ENCODE measurements around the gene BCL10.
A peak's percentile ranks its signal among the peaks of the same experiment; 100 is the strongest.

The BCL10 gene
- total RNA-seq = 37.5 to 55.3 (median 45.9) reads per million in 4 experiments

DNA sequence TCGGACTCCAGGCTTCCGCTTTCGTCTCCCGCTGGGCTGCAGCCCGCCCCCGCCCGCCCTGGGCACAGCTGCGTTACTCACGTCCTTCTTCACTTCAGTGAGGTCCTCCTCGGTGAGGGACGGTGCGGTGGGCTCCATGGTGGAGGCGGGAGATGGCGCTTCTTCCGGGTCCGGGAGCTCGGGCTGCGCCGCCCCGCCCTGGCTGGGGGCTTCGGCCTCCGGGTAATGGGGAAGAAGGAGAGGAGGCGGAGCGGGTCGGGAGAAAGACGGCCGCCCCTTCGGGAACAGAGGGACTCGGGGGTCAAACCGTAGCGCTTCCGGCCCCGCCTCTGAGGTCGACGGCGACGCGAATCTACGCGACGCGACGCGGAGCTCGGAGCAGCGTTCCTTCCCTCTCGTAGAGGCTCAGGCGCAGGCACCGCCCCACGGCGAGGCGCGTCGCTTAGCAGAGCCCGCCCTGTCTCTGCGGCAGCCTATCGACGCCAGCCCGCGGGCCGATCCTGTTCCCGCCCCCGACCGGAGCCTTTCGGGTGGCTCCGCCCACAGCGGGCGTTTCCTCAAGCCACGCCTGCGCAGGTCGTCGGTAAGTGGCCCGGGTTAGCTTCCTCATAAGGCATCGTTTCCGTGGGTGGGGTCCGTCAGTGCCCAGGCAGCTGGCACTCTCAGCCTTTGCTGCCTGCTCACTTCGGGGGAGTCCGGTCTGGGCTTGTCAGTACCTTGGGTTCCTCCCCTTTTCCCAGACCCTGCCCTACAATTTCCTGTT, at the start of gene BCL10:
Gene BCL10, minus strand, starts transcription at position 418 of the 763 bp plus-strand sequence. Its CDS starts 280 bp downstream, at position 138.
- peak; percentile 95 for DNase-seq

DNA sequence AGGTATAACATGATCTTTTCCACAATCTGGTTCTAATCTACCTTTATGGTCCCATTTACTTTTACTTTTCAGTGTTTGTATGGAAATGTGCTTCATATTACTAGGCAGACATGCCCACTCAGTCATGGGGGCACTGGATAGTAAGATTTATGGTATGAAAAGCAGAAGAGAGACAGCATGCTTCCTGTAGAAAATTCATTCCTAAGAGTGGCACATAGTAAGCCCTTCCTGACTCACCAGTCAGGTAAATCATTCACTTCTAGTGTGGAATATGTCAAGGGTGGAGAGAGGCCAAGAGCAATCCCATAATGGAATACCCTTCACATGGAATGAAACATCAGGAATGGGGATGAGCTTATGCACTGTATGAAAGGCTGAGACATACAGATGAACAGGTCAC, 49.5 kb upstream of the BCL10 start:
- DNase-seq = no peak

DNA sequence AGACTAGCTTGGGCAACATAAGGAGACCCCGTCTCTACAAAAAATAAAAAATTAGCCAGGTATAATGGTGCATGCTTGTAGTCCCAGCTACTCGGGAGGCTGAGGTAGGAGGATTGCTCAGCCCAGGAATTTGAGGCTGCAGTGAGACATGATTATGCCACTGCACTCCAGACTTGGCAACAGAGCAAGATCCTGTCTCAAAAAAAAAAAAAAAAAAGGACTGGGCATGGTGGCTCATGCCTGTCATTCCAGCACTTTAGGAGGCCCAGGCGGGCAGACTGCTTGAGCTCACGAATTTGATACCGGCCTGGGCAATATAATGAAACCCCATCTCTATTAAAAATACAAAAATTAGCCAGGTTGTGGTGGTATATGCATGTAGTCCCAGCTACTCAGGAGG, 47.3 kb upstream of the BCL10 start:
- DNase-seq = no peak

DNA sequence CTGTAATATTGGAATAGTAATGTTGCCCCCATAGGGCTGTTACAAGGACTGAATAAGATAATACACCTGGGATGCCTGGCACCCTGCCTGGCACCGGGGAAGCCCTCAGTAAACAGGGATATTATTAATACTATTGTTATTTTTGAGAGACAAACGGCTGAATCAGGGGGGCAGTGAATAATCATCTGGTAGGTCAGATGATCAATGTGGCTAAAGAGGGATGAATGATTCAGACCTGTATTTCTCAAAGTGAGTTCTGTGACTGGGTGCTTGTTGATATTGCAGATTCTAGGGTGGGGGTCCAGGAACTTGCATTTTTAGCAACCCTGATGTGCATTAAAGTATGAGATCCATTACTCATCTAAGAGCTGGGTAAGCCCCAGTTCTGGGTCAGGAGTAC, 46.2 kb upstream of the BCL10 start:
- DNase-seq = no peak

DNA sequence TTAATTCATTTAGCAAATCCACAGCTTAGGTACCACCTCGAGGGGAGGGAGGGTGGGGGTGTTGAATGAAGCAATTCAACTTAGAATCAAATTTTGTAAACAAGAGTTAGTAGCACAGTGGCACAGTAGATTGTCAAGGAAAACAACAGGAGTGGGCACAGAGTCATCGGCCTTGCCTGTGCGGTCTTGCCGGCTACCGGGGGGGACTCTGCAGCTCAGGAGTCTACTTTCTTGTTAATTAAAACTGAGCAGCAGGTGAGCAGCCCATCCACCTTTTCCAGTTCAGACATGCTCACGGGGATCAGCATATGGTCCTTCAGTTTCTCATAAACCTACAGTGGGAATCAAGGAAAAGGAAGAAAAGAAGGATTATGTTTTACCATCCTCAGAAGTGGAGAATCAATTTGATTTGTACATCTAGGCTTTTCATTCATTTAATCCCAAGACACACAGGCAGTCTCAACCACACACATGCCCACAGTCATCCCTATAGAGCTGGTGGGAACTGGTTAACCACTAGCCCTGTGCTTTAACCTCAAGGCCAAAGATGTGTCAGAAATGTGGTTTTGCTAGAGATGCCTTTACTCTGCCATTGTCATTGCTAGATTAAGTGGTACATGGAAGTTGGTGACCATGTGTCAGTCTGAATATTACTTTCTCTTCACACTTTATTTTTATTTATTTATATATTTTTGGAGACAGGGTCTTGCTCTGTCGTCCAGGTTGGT, 45.0 kb upstream of the BCL10 start:
- DNase-seq = no peak

DNA sequence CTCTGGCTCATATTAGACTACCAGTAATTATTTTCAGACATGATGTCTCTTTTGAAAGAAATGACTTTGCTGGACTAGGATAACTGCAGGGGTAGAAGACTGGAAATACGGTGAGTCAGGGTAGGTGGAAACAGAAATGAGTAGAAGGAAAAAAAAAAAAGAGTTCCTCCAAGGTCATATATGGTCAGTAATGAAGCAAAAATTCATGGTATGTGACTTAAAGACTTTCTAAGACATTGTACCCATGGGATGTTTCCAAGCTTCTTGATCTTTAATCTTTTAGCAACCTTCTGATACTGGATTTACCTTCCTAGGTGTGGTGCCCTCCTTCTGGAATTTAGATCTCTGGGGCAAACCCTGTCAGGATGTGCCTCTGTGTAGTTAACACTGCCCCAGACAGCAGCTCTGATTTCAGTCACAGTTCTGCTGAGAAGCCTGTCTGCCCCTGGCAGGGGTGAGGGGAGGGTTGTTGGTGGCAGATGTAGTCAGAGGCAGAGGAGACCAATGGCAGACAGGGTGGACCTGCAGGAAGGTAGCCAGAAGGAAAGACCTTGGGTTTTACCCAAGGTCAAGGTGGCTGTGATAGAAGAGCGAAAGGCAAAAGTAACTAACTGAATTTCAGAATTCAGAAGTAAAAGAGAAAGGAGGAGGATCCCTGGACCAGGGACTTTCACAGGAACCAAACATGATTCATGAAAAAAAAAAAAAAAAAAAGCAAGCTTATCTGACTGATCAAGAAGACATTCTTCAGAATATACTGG, 44.1 kb upstream of the BCL10 start:
- no peak for DNase-seq

DNA sequence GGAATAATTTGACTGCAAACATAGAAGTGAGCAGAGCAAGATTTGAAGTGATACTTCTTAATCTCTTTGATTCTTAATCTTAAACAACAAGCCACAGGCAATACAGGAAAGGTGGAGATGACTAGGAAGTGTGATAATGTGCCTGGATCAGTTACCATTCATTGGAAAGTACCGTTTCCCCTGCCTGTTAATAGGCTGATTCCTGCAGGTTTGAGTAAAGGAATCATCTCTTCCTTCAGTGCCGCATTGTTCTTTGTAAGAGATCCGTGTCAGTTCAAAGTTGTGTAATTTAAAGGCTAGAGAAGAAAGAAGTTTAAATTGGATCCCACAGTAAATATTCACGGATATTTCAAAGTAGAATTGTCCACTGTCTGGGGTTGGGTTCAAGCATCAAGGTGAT, 43.5 kb upstream of the BCL10 start:
- DNase-seq = no peak

DNA sequence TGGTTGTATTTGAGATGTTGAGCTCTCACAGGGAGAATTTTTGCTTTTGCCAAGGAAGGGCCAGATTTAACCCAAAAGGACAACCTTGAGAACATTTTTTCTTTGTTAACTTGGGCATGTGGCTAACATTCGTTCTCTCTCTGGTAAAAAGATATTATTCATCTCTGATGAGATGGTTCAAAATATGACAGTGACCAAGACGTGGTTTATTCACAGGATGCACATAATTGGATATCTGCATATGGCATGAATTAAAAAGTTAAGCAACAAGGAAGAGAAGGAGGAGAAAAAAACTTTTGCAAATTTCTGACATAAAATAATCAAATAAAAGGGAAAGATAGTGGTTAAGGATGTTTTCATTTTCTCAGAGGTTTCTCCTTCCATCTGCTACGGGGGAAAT, 43.1 kb upstream of the BCL10 start:
- DNase-seq = no peak

DNA sequence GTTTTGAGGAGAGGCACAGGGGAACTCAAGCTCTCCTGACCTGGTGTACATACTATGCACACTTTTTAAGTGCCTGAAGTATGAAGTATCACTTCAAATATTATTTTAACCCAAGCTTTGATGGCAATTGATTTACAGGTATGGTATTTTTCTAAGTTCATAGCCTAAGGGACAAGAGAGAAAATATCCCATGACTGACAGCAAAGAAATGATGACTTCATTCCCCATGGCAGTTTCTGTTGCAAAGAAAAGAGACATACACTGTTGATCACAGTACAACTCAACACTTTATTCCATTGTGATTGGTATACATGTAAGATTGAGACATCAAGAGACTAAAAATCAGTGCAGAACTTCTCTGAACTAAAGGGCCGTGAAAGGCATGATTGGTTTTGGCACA, 41.8 kb upstream of the BCL10 start:
- DNase-seq = no peak

DNA sequence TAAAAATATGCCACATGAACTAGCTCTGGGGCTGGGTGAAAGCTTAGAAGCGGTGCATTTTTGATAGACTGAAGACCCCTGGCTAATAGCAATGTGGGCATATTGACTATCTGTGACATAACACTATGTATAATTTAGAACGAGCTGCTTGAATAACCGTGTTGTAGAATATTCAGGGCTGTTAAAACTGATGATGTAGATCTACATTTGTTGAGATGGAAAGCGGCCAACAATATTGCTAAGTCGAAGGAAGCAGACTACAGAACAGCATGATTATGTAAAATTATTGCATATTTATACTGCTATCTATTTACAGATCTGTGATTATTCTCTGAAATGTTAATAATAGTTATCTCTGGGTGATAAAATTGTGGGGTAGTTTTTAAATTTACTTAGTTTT, 41.1 kb upstream of the BCL10 start:
- no peak for DNase-seq

DNA sequence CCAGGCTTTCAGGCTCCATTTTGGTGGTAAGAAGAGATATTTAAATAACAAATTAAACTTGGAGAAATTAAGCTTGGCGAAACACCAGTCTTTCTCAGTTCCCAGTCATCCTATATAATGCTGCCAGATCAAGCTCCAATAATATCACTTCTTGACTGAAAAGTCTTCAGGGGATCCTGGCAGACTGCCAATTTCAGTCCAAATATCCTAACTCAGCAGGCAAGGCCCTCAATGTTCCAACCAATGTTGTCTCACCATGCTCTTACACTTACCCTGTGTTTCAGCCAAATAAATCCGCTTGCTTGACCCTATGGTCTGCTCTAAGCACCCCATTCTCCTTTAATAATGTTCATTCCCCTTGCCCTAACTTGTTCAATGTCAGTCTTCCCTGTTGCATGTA, 39.9 kb upstream of the BCL10 start:
- no peak for DNase-seq

DNA sequence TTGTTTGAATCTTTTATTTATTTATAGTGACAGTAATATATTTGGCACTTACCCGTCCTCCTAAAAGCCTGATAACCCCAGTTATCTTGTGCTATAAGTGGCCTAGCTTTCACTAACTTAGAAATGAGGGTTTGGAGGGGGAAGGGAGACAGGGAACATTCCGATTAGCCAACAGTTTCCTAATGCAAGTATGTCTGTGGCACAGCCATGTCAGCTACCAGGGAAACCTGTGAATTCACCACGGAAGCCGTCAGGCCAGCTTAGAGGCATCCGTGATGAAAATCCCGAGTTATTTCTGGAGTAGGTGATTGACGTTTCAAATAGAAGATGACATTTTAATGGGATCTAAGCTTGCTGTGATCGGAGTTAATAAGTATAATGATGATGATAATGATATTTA, 39.4 kb upstream of the BCL10 start:
- DNase-seq = no peak

DNA sequence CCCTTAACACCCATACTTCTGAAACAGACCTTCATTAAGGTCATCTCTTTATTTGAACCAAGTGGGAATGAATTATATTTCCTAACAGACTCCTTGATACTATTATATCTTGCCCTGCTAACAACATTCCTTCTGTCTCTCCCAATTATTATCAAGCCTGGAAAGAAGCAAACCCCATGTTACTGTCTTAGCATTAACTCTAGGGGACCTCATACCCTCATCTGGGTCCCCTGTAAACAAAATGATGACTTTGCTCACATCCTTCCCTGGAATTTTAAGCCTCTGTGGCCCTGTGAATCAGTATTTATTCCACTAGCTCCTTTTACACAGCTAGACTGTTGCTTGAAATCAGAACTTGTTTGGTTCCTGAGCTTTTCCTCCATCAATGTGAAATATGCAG, 38.3 kb upstream of the BCL10 start:
- no peak for DNase-seq

DNA sequence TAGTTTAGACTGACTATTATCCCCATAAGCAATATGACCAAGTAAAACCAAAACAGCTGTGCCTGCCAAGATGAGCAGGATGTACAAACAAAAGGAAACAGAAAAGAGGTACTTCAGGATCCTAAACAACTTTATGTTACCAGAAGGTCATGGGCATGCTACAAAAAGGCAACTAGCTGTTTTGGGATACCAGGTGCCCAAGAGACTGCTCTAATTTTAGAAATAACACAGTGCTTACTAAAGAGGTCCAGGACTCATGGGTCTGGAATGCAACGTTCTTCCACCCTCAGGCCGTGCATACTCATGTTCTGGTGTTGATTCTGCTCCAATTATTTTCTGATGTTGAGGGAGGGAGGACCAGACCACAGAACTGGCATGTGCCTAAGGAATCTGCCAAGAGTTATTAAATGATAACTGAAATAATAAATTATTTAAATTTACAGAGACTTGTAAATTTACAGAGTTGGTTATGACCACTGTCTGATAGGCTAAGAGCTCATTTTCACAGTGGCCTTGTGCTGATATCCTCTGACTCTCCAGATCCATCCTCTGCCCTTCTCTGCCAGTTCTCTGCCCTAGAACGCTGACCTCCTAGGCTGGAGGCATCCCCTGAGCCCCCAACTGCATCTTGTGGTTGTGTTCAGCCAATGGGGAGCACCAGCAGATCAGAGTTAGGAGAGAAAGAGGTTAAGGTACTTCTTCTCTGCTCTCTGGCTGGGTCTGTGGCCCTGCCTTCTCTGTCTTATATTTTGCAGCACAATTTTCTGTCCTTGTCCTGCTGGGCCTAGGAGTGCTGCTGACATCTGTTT, 37.7 kb upstream of the BCL10 start:
- DNase-seq = no peak

DNA sequence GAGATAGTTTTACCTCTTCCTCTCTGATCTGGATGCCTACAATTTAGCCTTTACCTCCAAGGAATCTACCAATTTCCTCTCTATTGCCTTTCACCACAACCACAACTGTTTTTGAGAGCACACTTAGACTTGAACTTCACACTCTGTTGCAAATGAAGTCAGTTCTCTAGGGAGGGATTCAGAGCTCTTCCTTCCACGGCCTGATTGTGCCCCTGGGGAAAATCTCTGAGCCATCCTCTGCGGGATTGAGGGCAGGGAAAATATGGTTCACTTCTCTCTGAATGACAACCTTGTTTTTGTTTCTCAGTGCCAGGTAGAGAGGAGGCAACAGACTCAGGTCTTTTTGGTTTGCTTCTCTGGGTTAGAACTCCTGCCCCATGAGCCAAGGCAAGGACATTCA, 35.4 kb upstream of the BCL10 start:
- no peak for DNase-seq

DNA sequence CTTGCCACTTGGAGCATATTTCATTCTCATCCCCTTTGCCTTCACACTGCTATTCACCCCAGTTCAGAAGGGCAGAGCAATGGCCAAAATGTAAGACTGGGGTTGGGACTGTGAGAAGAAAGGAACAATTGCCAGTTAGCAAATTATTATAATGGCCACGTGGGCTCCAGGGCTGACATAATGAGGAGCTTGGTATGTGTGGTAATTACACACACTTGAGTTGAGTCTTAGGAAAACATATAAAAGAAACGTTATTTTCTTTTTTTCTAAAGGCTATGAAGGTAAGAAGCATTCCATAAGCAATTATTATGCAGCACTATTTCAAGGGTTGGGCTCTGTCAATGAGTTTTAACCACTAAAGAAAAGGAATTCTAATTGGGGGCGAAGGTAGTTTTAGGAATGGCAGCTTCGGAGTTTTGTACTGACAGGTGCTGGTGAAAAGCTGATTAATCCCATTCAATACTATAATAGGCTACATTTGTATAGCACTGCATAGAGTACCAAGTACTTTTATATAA, 32.5 kb upstream of the BCL10 start:
- DNase-seq = no peak

DNA sequence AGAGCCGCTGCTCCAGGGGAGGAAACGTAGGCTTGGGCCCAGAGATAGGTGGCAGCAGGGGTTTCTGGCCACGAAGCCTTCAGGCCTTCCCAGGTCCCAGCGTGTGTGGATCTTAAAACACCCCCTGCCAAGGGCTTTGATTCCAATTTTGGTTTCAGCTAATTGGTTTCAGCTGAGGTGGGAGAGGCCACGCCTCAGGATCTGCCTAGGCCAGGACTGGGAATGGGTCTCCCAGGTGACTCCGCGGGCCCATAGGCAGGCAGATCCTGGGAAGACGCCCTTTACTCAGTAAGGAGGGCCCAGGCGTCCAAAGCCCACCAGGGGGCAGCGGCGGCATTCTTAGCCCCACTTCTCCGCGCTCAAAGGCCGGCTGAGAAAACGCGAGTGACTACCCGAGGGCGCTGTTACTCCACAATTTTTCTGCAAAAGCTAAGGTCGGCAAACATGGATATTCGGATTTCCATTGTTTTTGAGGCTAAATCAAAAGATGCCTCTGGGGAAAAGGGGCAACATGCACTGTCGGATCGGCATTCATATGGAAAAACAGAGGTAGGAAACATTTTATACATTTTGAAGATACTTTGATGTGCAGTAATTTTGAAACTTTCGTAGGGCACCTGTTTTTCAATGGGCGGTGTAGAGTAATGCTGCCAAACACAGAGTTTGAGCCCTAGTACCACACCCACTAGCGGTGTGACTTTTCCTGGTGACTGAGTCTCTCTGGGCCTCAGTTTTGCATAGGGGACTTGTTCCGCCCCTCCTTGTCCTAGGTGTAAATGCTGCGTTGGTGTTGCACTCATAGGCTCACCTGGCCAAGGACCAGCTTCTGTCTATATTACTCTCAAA, 31.8 kb upstream of the BCL10 start:
- peak; percentile 24 for DNase-seq

DNA sequence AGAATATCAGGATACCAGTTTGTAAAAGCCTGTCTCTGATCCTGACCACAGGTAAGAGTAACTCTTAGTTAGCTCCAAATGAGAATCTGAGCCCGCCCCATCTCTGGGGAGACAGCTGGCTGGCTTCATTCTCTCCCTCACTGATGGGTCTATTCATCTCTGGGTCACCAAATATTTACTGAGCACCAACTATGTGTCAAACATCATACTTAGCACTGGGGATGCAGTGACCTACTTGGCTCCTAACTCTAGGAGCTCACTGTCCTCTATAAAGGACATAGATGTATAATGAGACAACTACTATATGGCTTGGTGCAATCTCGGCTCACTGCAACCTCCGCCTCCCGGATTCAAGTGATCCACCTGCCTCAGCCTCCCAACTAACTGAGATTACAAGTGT, 29.8 kb upstream of the BCL10 start:
- no peak for DNase-seq

DNA sequence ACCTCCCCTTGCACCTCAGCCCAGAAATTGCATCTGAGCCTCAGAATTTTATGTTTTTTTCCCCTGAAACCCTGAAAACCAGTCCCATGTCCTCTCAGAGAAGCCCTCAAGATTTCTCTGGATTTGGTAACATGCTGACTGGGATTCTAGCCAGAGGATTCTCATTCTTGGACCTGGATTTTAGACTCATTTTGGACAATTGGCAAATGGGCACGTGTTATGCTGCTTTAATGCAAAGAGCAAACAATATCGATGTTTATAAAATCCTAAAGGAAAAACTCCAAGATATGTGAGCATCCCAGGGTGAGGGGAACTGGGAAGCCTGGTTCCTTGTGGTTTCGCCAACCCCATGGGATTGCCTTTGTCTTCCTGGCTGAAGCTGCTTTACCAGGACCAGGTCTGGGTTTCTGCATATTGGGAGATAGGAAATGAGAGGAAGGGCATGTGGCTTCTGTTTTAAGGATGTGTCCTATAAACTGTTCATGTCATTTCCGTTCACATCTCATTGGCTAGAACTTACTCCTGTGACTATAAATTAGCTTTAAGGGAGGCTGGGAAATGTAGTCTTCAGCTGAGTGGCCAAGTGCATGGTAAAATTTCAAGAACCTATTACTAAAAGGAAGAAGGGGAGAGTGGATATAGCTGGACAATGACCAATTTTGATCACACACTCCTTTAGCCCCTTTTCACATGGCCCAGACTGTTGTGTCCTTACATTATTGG, 27.2 kb upstream of the BCL10 start:
- no peak for DNase-seq

DNA sequence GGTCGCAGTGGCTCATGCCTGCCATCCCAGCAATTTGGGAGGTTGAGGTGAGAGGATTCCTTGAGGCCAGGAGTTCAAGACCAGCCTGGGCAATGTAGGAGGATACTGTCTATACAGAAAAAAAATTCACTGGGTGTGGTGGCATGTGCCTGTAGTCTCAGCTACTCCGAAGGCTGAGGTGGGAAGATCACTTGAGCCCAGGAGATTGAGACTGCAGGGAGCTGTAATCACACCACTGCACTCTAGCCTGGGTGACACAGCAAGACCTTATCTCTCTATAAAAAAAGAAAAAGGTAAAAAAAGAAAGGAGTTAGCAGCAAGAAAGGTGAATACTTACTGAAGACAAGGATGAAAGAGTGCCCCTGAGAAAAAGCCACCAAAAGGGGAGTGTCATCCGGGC, 23.7 kb upstream of the BCL10 start:
- no peak for DNase-seq
